Measurements from ENCODE around the gene PDE4D.

PDE4D gene

GRCh38 chr5:59040024-59040803 is 853.3 kb downstream of the PDE4D start:
- DNase-seq (ENCODE audit: extremely low read depth, insufficient read length): no peak
- no peaks in the 10 kb centered on the region for H3K36me3 ChIP-seq (ENCODE audit: control insufficient read depth, insufficient read depth, low read length)
- no peak for TF ChIP-seq CTCF (IDR thresholded peaks at IDR 0.05; ENCODE audit: insufficient read depth, low read length, poor library complexity, severe bottlenecking)
- peaks cover 2% of the 10 kb centered on the region; the same call in 1 of the 2 replicates for H3K27me3 ChIP-seq (replicated peaks; ENCODE audit: control insufficient read depth, insufficient read depth, low read length)
- peak overlapping the region; percentile 22 for H3K4me3 ChIP-seq (replicated peaks; ENCODE audit: low read depth, low read length)

GRCh38 chr5:59039296-59040023 is 854.1 kb downstream of the PDE4D start:
- Histone ChIP-seq H3K4me3 (replicated peaks; ENCODE audit: low read depth, low read length) (peak overlapping the region; percentile 59), H3K27me3 (replicated peaks; ENCODE audit: control insufficient read depth, insufficient read depth, low read length) (peaks cover 2% of the 10 kb centered on the region; the same call in 1 of the 2 replicates), H3K36me3 (ENCODE audit: control insufficient read depth, insufficient read depth, low read length) (no peaks in the 10 kb centered on the region)
- DNase-seq (ENCODE audit: extremely low read depth, insufficient read length): peak; percentile 59
- no peak for TF ChIP-seq CTCF (IDR thresholded peaks at IDR 0.05; ENCODE audit: insufficient read depth, low read length, poor library complexity, severe bottlenecking)

- DNase-seq (ENCODE audit: extremely low read depth, insufficient read length): no peak
- H3K27me3 ChIP-seq (replicated peaks; ENCODE audit: control insufficient read depth, insufficient read depth, low read length): peaks cover 2% of the 10 kb centered on the region; the same call in 1 of the 2 replicates
- no peaks in the 10 kb centered on the region for H3K36me3 ChIP-seq (ENCODE audit: control insufficient read depth, insufficient read depth, low read length)
- peak overlapping the region; percentile 59 for H3K4me3 ChIP-seq (replicated peaks; ENCODE audit: low read depth, low read length)
- no peak for TF ChIP-seq CTCF (IDR thresholded peaks at IDR 0.05; ENCODE audit: insufficient read depth, low read length, poor library complexity, severe bottlenecking)
These were observed 854.7 kb downstream of the PDE4D start for GRCh38 chr5:59038798-59039295.

GRCh38 chr5:59037941-59038797 is 855.4 kb downstream of the PDE4D start:
- peak overlapping the region; percentile 59; the same call in 1 of the 2 replicates for H3K4me3 ChIP-seq (replicated peaks; ENCODE audit: low read depth, low read length)
- peaks cover 2% of the 10 kb centered on the region; the same call in 1 of the 2 replicates for H3K27me3 ChIP-seq (replicated peaks; ENCODE audit: control insufficient read depth, insufficient read depth, low read length)
- no peaks in the 10 kb centered on the region for H3K36me3 ChIP-seq (ENCODE audit: control insufficient read depth, insufficient read depth, low read length)
- DNase-seq (ENCODE audit: extremely low read depth, insufficient read length): no peak
- no peak for TF ChIP-seq CTCF (IDR thresholded peaks at IDR 0.05; ENCODE audit: insufficient read depth, low read length, poor library complexity, severe bottlenecking)

GRCh38 chr5:59037453-59037852 is 856.1 kb downstream of the PDE4D start:
- no peaks in the 10 kb centered on the region for H3K36me3 ChIP-seq (ENCODE audit: control insufficient read depth, insufficient read depth, low read length)
- H3K4me3 ChIP-seq (replicated peaks; ENCODE audit: low read depth, low read length): no peak overlapping the region
- no peak for DNase-seq (ENCODE audit: extremely low read depth, insufficient read length)
- no peak for TF ChIP-seq CTCF (IDR thresholded peaks at IDR 0.05; ENCODE audit: insufficient read depth, low read length, poor library complexity, severe bottlenecking)
- peaks cover 2% of the 10 kb centered on the region; the same call in 1 of the 2 replicates for H3K27me3 ChIP-seq (replicated peaks; ENCODE audit: control insufficient read depth, insufficient read depth, low read length)
